KMS-11 (cell line): ENCODE measurements around the gene JPH3.

Source experiments
- H2AFZ ChIP-seq: fragments of 200-600 bp; sonication (generic); 2 replicates; pipeline ENCODE4 v1.6.1; 2016; ENCODE audit warnings: antibody characterized with exemption, mixed run types, low read depth
- H3K27ac ChIP-seq: fragments of 200-600 bp; sonication (generic); 2 replicates; pipeline ENCODE4 v1.6.1; 2016; ENCODE audit warnings: mild to moderate bottlenecking, mixed run types
- H3K27me3 ChIP-seq: fragments of 200-600 bp; sonication (generic); 2 replicates; pipeline ENCODE4 v1.6.1; 2017; ENCODE audit warnings: mild to moderate bottlenecking, low read depth, mixed run types, moderate library complexity; ENCODE audit not compliant: insufficient read depth
- H3K36me3 ChIP-seq: fragments of 200-600 bp; sonication (generic); 2 replicates; pipeline ENCODE4 v1.6.1; 2017; ENCODE audit warnings: mild to moderate bottlenecking, mixed run types; ENCODE audit not compliant: insufficient read depth
- H3K4me1 ChIP-seq: fragments of 200-600 bp; sonication (generic); 2 replicates; pipeline ENCODE4 v1.6.1; 2016; ENCODE audit warnings: mild to moderate bottlenecking, low read depth, mixed run types; ENCODE audit not compliant: poor library complexity, severe bottlenecking
- H3K4me2 ChIP-seq: fragments of 200-600 bp; sonication (generic); 2 replicates; pipeline ENCODE4 v1.7.0; 2016; ENCODE audit warnings: mild to moderate bottlenecking, mixed run types
- H3K4me3 ChIP-seq: fragments of 200-600 bp; sonication (generic); IDR thresholded peaks from 2 replicates; pipeline ENCODE4 v1.6.1; 2017; ENCODE audit warnings: low read depth, low read length, mixed read lengths; ENCODE audit not compliant: insufficient read depth
- H3K79me2 ChIP-seq: fragments of 200-600 bp; sonication (generic); 2 replicates; pipeline ENCODE4 v1.6.1; 2016; ENCODE audit warnings: low read depth, mixed run types; ENCODE audit not compliant: insufficient read depth
- H3K9ac ChIP-seq: fragments of 200-600 bp; sonication (generic); 2 replicates; pipeline ENCODE4 v1.6.1; 2016; ENCODE audit warnings: mild to moderate bottlenecking, mixed run types
- H4K20me1 ChIP-seq: fragments of 200-600 bp; sonication (generic); 2 replicates; pipeline ENCODE4 v1.6.1; 2016; ENCODE audit warnings: mild to moderate bottlenecking, mixed run types; ENCODE audit not compliant: insufficient read depth
- TF ChIP-seq, protein P1 (sequence below): fragments of 200-600 bp; sonication (generic); conservative IDR thresholded peaks from 2 replicates; pipeline ENCODE4 v1.6.1; 2017; ENCODE audit warnings: low read depth, mild to moderate bottlenecking, antibody characterized with exemption, low read length, moderate library complexity, mixed read lengths

The JPH3 gene

DNA sequence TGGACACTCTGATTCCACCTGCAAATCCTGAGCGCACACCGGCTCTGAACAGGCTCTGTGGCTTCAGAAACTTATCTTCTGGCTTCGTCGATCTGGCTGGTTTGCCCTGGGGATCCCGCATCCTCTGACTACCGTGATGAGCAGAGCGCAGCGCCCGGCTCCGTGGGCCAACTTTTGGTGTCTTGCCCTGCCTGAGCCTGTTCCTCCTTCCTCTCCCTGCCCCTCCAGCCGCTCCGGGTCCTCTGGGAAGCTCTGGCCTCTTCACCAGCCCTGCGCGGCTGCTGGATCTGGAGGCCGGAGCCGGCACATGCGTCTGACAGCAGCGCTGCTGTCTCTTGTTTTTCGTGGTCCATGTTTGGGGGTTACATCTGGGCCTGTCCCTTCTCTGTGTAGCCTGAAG lies 65.6 kb downstream of the JPH3 start:
- no peak overlapping the region for H3K4me3 ChIP-seq
- no peaks in the 10 kb centered on the region for H3K36me3 ChIP-seq
- H3K9ac ChIP-seq, result no peak overlapping the region
- H3K27me3 ChIP-seq, result peaks cover 96% of the 10 kb centered on the region
- no peaks in the 10 kb centered on the region for H4K20me1 ChIP-seq
- no peak overlapping the region for H3K4me2 ChIP-seq
- H2AFZ ChIP-seq, result no peak overlapping the region
- TF ChIP-seq, protein P1, sequence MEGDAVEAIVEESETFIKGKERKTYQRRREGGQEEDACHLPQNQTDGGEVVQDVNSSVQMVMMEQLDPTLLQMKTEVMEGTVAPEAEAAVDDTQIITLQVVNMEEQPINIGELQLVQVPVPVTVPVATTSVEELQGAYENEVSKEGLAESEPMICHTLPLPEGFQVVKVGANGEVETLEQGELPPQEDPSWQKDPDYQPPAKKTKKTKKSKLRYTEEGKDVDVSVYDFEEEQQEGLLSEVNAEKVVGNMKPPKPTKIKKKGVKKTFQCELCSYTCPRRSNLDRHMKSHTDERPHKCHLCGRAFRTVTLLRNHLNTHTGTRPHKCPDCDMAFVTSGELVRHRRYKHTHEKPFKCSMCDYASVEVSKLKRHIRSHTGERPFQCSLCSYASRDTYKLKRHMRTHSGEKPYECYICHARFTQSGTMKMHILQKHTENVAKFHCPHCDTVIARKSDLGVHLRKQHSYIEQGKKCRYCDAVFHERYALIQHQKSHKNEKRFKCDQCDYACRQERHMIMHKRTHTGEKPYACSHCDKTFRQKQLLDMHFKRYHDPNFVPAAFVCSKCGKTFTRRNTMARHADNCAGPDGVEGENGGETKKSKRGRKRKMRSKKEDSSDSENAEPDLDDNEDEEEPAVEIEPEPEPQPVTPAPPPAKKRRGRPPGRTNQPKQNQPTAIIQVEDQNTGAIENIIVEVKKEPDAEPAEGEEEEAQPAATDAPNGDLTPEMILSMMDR, result no peak
- H3K27ac ChIP-seq, result no peak overlapping the region
- H3K79me2 ChIP-seq, result no peaks in the 10 kb centered on the region
- H3K4me1 ChIP-seq, result no peaks in the 10 kb centered on the region

DNA sequence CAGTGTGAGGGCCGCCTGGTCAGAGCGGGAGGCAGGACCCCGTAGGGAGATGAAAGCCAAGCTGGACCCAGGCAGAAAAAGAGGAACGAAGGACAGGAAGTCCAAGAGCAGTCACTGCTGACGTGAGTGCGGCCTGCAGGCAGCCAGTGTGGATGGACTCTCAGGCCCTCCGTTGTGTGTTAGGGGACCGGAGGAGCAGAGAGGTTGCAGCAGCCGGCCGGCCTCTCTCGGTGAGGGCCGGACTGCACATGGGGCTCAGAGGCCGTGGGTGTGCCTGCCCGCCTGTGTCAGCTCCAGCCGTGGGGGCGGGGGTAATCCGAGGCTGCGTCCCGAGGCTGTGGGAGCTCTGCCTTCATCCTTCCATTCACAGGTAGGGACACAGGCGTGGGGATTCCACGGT lies 67.4 kb downstream of the JPH3 start:
- Histone ChIP-seq H3K4me1 (no peaks in the 10 kb centered on the region), H2AFZ (no peak overlapping the region), H3K4me3 (no peak overlapping the region), H3K36me3 (no peaks in the 10 kb centered on the region), H3K27ac (no peak overlapping the region), H3K9ac (no peak overlapping the region), H3K4me2 (no peak overlapping the region), H4K20me1 (no peaks in the 10 kb centered on the region), H3K27me3 (peaks cover 94% of the 10 kb centered on the region), H3K79me2 (no peaks in the 10 kb centered on the region)
- TF ChIP-seq, protein P1, result no peak

GRCh38 chr16:87671221-87671620 lies 68.9 kb downstream of the JPH3 start:
- H4K20me1 ChIP-seq, result no peaks in the 10 kb centered on the region
- no peaks in the 10 kb centered on the region for H3K4me1 ChIP-seq
- no peak overlapping the region for H3K4me3 ChIP-seq
- H3K79me2 ChIP-seq, result no peaks in the 10 kb centered on the region
- H2AFZ ChIP-seq, result no peak overlapping the region
- peaks cover 90% of the 10 kb centered on the region for H3K27me3 ChIP-seq
- TF ChIP-seq, protein P1, result no peak
- H3K36me3 ChIP-seq, result no peaks in the 10 kb centered on the region
- H3K4me2 ChIP-seq, result no peak overlapping the region
- no peak overlapping the region for H3K27ac ChIP-seq
- no peak overlapping the region for H3K9ac ChIP-seq

GRCh38 chr16:87671715-87672270 lies 69.5 kb downstream of the JPH3 start:
- Histone ChIP-seq H4K20me1 (no peaks in the 10 kb centered on the region), H3K4me3 (no peak overlapping the region), H3K27me3 (peaks cover 90% of the 10 kb centered on the region), H3K27ac (no peak overlapping the region), H3K9ac (no peak overlapping the region), H3K36me3 (no peaks in the 10 kb centered on the region), H3K4me2 (no peak overlapping the region), H3K79me2 (no peaks in the 10 kb centered on the region), H3K4me1 (no peaks in the 10 kb centered on the region), H2AFZ (no peak overlapping the region)
- TF ChIP-seq, protein P1, result no peak

DNA sequence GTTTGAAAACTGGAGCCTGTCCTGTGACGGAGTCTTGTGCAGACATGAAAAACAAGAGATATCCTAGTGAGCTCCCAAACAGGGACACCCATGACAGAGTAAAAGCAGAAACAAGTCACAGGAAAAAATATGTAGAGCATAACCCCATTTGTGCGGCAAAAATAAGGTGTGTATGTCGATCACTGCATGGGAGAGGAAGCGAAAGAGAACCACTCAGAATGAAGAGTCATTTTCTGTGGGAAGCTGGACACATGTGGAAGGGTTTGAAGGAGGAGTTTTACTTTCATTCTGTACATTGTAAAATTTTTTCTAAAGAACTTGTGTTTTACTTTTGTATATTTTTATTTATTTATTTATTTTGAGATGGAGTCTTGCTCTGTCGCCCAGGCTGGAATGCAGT lies 72.1 kb downstream of the JPH3 start:
- H3K4me3 ChIP-seq, result no peak overlapping the region
- H3K9ac ChIP-seq, result no peak overlapping the region
- H3K4me1 ChIP-seq, result no peaks in the 10 kb centered on the region
- H3K36me3 ChIP-seq, result no peaks in the 10 kb centered on the region
- H3K27me3 ChIP-seq, result peaks cover 87% of the 10 kb centered on the region
- no peaks in the 10 kb centered on the region for H4K20me1 ChIP-seq
- H3K27ac ChIP-seq, result no peak overlapping the region
- TF ChIP-seq, protein P1, result no peak
- H2AFZ ChIP-seq, result no peak overlapping the region
- H3K79me2 ChIP-seq, result no peaks in the 10 kb centered on the region
- H3K4me2 ChIP-seq, result no peak overlapping the region
